Measurements from ENCODE around the gene USP10. TPM values are rescaled to one million over a fixed set of nuclear protein-coding genes. Genes with fewer than 3 reads are reported as not detected.

The USP10 gene
- total RNA-seq, 1 donor from 2014 or later, result 39.3 TPM

DNA sequence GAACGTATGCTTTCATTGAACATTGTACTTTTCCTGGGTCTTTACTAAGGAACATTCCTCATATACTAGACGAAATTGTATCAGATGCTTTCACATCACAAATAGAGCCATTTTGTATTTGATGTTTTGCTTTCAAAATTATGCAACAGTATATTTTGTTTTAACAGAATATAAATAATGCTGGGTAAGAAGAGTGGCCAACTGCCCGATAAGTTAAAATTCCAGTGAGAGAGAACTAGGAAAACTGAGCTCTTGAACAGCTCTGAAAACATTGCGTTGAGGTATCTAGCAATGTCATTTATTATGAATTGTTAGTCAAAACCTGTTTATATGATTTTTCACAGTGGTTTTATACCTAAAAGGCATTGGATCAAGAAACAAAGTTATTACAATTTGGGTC, 50.8 kb downstream of the USP10 start:
- no peak for DNase-seq (ENCODE audit: low read depth in 2 of 2)

DNA sequence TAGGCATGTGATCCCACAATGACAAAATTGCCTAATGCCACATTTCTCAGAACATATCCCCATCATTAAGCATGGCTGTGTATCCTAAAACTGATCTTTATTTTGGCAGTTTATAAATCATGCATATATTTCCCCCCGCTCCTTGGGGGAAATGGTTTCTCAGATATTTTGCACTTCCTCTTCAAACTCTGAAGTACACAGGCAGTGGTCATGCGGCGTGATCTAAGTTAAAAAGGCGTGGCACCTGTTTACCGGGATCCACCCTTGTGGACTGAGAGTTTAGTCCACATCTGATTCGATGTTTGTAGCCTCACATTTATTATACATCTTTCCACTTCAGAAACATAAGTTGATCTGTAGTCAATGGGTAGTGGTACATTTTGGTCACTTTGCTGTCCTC, 51.4 kb downstream of the USP10 start:
- no peak for DNase-seq (ENCODE audit: low read depth in 2 of 2)

DNA sequence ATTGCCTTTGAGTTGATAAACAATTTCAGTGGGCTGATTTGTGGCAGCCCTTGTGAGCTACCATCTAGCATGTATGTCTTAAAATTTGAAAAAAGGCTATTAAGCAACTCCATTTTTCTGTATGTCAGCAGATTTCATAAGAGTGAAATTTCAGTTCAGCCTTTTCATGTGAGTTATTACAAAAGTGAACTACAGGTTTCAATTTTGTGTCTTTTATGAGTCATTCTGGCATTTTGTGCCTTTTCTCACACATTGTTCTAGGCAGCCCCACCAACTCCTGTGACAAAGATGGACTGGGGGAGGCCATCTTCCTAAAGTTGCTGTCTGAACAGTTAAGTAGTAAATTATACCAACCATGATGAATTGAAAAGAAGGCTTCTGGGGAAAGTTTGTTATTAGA, 52.1 kb downstream of the USP10 start:
- DNase-seq (ENCODE audit: low read depth in 2 of 2), result peak in 1 of 2 donors; percentile 25

DNA sequence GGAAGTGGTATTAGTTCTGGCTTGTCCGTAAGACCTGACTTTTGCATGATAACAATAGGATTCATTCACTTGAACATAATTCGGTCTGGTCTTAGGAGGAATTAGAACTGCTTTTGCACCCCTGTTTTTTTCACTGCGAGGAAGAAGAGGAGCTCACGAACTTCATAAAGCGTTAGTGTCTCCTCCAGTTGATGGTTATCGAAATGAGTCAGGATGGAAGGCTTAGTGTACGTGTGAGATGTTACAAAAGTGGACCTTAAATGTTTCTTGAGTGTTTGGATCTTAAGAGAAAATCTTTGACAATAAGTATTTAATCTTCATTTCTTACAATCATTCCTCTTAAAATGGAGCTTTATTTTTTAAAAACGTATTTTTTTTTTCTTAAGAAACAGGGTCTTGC, 52.8 kb downstream of the USP10 start:
- no peak for DNase-seq (ENCODE audit: low read depth in 2 of 2)

DNA sequence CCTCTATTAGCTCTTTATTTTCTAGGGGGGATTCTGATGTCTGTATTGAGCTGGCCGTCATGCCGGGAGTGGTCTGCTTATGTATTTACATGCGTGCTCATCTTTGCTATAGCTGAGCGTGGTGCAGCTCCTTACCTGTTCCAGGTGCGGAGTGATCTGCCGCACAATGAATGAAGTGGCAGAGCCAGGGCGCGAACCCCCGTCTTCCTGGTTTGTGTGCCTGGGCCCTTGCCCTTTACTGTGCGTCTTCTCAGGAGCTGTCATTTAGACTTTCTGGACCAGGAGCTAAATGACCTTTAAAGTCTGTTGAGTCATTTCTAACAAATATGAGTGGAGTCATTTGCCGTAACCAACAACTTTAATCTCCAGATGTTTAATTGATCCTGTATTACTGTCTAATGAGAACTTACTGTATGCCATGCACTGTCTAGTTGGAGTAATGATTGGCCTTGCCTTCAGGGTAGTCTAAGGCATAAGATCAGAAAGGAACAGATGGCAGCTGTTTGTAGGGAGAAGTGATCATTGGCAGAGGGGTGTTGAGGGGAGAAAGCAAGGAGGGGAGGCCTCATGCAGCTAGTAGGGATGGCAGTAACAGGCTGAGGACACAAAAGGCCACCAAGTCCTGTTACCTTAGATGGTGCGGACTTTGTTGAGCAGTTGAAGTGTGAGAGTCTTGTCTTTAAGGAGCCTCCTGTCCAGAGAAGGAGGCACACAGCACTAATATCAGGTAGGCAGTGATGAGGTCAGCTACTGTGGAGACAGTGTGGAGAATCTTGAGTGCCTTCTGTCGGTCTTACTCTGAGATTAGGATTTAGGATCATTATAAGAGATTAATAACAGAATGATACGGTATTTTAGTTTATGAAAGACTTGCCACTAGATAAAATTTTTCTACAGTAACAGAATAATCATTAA, 53.9 kb downstream of the USP10 start:
- DNase-seq (ENCODE audit: low read depth in 2 of 2), result no peak

DNA sequence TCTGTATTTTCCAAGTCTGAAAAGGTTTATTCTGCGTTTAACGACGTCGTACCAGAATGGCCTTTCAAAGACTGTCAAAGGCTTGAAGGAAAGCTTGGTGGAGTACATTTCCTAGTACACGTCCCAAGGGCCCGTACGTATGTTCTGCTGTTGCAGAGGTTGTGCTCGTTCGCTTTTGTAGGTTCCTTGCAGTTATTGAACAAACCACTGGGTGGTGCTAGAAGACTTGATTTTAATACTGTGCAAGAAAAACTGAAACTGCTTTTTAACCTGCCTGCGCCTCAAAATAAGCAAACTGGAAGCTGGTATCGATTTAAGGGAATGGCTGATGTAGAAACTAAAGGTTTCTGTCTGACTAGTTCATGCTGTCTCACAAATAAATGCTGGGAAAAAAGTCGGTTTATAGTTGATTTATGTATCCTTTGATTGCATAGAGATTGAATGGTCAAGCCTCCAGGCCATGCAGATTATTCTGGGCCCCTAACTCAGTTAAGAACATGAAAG, 54.6 kb downstream of the USP10 start:
- DNase-seq (ENCODE audit: low read depth in 2 of 2), result peak; percentile 86 to 89

DNA sequence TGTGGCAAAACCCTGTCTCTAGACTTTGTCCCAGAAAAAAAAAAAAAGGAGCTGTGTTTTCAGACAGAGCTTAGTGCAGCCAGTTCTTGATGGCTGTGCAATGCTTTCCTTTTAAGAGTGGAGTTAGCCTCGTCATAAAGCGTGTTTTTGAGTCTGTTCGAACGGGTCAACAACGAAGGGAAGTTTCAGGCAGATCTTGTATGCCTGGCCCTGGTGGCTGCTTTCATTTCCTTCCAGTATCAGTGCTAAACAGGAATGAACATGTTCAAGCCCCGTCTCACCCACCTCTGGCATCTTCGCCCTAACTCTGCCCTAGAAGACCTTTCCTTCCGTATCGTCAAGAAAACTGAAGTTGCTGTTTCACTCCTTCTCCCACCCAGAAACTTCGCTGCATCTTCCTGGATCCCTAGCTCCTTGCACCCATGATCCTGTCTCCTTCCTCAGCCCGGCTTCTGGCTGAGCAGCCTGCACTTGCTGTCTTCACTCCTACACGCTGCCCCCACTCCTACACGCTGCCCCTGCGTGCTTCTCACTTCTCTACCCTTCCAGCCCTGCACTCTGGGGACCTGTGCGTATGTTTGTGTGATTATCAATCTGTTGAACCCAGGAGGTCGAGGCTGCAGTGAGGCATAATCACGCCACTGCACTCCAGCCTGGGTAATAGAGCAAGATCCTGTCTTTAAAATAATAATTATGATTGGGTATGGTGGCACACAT, 55.3 kb downstream of the USP10 start:
- no peak for DNase-seq (ENCODE audit: low read depth in 2 of 2)

DNA sequence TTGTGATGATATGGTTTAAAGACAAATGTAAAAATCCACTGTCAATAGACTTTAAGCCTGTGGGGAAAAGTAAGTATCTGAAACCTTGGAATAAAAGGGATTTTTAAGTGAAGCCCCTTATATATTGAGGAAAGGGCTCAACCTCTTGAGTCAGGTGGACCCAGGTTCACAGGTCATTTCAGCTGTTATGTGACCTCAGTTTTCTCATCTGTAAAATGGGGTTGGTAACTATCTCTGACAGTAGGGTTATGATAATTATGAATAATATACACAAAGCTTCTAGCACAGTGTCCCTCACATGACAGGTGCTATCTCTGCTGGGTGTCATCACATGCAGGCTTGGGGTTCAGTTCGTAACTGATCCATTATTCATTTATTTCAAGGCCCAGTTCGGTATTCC, 57.0 kb downstream of the USP10 start:
- DNase-seq (ENCODE audit: low read depth in 2 of 2), result no peak

DNA sequence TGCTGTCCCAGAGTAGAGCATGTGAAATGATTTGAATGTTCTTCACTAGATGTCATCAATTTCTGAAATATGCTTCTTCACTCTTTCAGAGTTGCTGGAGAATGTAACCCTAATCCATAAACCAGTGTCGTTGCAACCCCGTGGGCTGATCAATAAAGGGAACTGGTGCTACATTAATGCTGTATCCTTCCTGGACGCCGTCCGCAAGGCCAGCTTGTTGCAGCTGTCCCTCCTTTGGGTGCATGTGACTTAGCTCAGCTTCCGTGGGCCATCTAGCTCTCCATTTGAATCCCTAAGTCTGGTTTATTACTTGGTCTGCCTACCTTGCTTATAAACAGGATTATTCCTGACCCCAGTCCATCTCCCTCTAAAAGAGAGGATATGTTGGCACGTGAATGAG, 58.8 kb downstream of the USP10 start:
- no peak for DNase-seq (ENCODE audit: low read depth in 2 of 2)

DNA sequence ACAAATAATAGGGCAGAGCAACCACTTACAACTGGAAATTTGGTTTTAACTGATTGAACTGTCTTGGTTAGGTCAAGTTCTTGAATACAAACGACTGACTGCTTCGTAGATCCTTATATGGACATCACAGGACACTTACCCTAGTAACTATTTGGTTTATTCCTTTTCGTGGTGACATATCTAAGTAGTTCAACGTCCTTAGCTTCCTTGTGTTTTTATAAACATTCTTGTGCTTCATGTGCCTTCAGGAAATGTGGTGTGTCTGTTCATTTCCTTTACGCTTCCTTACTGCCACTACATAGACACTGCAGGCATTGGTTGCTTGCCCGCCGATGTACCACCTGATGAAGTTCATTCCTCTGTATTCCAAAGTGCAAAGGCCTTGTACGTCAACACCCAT, 59.3 kb downstream of the USP10 start:
- DNase-seq (ENCODE audit: low read depth in 2 of 2), result peak; percentile 29 to 81

DNA sequence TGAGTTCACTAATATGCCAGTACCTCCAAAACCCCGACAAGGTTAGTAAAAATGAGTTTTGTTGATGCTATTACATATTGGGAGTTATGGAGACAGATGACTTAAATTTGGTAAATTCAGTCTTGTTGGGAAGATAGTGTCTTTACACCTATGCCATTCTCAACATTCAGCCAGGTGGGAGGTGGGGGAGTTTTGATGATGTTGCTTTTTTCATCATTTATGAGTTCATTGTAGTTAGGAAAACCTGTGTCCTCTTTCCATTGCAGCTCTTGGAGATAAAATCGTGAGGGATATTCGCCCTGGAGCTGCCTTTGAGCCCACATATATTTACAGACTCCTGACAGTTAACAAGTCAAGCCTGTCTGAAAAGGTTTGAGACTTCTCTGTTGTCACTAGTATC, 60.1 kb downstream of the USP10 start:
- DNase-seq (ENCODE audit: low read depth in 2 of 2), result no peak

DNA sequence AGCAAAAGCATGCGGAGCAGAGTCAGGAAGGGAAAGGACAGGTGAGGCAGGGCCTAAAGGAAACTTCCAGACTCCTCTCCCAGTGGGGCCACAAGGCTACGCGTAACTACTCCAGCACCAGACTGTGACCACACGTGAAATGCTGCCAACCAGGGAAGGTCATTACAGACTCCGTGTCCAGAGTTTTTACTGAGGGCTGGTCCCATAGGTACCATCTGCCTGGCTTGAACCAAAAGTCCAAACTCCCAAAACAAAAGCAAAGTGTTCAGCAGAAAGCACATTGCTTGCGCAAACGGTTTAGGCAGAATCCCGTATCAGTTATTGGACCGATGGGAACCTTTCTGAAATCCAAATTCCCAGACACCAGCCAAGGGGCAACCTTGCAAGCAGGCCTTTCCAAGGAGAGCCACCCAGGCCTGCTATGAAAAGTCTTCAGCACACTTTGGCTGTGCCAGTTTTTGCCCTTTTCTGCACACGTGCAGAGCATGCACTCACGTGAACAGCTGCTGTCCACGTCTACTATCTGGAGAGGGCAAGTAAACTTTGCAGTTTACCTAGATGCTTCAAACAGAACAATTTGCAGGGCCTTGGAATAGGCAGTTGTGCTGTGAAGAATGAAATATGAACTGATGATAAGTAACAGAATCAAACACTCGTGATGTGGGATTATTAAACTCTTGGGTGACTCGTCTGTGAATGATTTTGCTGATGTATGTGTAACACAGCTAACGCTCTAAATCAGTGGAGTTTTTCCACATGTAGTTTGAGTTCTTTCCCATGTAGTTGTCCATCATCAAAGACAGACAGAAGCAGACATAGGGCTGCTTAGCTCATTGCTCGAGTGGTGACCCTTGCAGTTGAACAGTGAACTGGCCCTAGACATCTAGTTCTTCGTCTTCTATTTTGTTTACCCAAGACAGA, 61.9 kb downstream of the USP10 start:
- no peak for DNase-seq (ENCODE audit: low read depth in 2 of 2)

DNA sequence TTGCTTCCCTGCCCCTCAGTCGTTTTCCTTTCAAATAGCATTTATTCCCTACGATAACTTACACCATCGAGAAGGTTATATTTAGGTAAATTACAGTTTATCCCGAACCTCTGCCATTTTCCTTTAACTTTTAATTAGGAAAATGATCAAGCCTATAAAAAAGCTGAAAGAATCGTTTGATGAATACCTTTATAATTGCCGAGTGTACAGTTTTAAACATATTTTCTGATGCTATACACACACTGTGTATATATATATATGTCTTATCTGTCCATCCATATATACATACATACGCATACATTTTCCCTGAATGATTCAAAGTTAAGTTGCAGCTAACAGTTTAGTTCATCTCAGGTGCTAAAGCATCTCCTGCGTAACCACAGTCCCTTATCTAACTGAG, 63.4 kb downstream of the USP10 start:
- DNase-seq (ENCODE audit: low read depth in 2 of 2), result no peak

DNA sequence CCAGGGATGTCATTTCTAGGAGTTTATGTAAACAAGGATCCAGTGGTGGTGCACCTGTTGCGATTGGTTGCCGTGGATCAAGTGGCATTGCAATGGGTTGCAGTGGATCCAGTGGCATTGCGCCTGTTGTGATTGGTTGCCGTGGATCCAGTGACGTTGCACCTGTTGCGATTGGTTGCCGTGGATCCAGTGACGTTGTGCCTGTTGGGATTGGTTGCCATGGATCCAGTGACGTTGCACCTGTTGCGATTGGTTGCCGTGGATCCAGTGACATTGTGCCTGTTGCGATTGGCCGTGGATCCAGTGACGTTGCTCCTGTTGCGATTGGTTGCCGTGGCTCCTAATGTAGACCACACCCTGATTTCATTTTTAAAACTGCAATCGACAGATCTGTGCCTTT, 63.8 kb downstream of the USP10 start:
- DNase-seq (ENCODE audit: low read depth in 2 of 2), result no peak

DNA sequence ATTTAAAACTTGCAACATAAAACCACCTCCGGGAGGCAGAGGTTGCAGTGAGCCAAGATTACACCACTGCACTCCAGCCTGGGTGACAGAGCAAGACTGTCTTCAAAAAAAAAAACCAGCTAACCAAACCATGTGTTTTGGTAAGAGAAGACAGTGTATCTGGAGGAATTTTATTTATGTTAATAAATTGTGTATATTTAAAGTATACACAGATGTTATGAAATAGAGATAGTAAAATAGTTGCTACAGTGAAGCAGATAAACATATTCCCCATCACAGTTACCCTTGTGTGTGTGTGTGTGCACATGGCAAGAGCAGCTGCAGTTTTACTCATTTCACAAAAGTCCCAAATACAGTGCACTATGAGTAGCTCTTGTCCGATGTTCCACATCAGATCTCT, 65.2 kb downstream of the USP10 start:
- no peak for DNase-seq (ENCODE audit: low read depth in 2 of 2)

DNA sequence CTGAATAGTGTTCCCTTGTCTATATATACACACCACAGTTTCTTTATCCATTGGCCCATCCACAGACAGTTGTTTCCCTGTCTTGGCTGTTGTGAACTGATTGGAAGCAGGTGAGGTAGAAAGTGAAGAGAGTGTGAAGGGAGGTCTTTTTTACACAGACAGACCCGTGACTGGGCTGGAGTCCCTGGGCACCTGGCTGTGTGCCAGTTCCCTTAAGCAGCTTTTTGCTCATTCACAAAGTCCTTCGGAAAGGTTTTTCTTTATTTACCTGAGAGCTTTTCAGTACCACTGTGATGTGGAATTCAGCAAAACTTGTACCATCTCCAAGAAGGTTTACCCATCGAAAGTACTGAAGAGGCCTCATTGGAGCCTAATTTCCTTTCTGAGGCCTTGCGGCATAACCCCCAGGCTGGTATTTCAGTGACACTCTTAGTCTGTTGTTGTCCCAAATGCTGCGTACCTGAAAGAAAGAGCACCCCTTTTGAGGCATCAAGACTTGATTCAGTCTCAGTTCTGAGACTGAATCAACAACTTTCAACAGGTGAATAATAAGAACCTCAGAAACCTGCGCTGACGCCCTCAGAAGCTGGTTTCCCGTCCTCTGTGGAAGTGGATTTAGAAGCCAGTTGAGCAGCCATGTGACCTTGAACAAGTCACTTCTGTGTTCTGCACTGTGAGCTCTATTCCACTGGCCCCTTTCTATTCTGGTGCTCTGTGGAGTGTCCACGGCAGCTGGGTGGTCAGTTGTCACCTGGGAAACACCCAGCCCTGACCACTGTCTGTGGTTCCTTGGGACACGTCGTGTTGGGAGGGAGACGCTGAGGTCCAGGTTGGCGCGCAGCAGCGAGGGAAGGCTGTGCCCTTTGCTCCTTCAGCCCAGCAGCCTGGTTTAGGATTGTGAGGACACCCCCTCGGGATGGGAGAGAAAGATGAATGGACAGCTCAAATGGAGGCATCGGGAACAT, 66.1 kb downstream of the USP10 start:
- no peak for DNase-seq (ENCODE audit: low read depth in 2 of 2)

DNA sequence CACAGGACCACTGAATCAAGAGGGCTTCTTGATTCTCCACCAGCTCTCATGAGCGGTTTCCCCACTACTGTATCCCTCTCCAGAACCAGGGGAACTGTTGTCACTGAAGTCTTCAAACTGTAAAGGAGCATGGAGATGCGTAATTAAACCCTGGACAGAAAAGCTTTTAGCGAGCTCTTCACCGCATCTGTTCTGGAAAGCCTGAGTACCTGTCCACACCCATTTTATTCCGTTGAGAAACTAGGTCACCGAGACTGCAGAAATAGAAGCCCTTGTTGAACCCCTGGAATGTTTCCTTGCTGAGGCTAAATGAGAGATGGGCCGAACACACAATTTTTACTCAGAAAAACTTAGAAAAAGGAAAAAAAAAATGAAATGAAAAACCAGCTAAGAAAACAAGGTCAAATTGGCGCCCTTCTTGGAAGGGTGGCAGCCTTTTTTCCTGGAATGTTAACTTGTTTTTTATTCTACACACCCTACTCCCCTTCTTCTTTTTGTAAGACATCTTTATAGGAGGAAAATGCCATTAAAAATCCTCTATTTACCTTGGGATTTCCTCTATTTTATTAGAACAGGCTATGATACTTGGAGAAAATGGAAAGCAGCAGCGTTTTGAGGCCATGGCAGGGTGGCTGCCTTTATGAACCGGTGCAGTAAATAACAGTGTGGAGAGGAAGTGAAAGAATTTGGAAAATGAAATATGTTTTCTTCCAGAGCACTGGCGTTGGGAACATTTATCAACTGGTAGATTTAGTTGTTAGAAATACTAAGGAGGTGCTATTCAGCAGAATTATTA, 67.4 kb downstream of the USP10 start:
- peak in 1 of 2 donors; percentile 37 for DNase-seq (ENCODE audit: low read depth in 2 of 2)

DNA sequence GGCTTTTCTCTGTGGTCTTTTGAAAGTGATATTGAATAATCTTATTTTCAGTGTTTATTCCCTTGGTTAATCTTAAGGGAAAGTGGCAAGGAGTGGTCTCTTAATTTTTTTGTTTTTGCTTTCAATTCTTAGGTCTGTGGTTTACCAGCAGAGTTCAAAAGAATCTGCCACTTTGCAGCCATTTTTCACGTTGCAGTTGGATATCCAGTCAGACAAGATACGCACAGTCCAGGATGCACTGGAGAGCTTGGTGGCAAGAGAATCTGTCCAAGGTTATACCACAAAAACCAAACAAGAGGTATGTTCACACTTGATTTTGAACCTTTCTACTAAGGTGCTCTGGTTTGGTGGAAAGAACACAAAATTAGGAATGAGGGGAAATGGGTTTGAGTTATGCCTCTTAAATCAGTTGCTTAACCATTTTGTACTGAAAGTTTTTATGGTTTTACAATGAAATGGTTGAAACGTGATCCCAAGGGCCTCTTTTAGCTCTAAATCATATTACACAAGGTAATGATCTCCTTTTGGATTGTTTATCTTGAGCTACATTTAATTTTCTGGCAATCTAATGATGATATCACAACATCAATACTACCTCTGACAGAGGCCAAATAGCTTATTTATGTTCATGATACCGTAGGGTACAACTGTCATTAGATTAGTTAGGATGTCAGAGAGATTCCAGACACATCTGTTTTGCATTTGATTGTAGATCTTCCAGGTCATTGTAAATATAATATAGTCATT, 68.4 kb downstream of the USP10 start:
- DNase-seq (ENCODE audit: low read depth in 2 of 2), result no peak

DNA sequence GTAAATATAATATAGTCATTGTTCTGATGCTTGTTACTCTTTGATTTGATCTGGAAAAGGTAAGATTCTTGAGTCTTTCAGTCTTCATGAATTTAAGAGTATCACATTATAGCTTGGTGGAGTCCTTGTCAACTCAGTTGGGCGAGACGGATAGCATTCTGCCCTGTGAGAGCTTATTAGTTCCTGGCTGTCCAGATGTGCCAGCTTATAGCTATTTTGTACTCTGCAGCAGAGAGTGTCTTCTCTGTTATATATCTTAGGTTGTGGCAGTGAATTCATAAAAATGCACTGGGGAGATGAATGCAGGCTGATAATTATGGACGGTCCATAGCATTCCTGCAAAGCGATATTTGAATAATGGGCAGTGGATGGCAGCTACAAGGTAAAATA, 69.0 kb downstream of the USP10 start:
- no peak for DNase-seq (ENCODE audit: low read depth in 2 of 2)
